Keratinocyte (primary cell): ENCODE results near the gene RHBDD1. TPM values are rescaled to one million over a fixed set of nuclear protein-coding genes. Genes with fewer than 3 reads are reported as not detected.
"Not testable (repeated sequence)": the region's sequence is repeated elsewhere in the genome, so short reads cannot be mapped to it uniquely, and the experiment has no call there.

Experiments
- DNase-seq: peaks from one replicate; pipeline ENCODE4 v3.0.0-alpha.2; 2011; ENCODE audit warnings: low read depth, missing footprints, low spot score
- FAIRE-seq: peaks from 2 replicates; lab custom pipeline; 2011; peaks lifted over from hg19 to GRCh38; lab: Jason Lieb, UNC
- H2AFZ ChIP-seq: 2 replicates; pipeline ENCODE4 v1.6.0; 2012; ENCODE audit warnings: low read length, control low read depth, inconsistent platforms; ENCODE audit not compliant: control insufficient read depth
- H3K27ac ChIP-seq: 2 replicates; pipeline ENCODE4 v1.5.1; 2011; ENCODE audit warnings: low read length; ENCODE audit not compliant: control insufficient read depth, insufficient read depth
- H3K27me3 ChIP-seq: 3 replicates; pipeline ENCODE4 v1.6.0; 2011; ENCODE audit warnings: low read length; ENCODE audit not compliant: control insufficient read depth, insufficient read depth; ENCODE audit errors: extremely low read depth
- H3K36me3 ChIP-seq, 2 experiments: 2 replicates in 1 of 2; 3 replicates in 1 of 2; pipeline ENCODE4 v1.5.1; 2011; ENCODE audit warnings: low read length in 2 of 2, mild to moderate bottlenecking in 1 of 2; ENCODE audit not compliant: control insufficient read depth in 2 of 2, insufficient read depth in 2 of 2; ENCODE audit errors: extremely low read depth in 1 of 2
- H3K4me1 ChIP-seq: 3 replicates; pipeline ENCODE4 v1.5.1; 2011; ENCODE audit warnings: low read length; ENCODE audit not compliant: control insufficient read depth, insufficient read depth; ENCODE audit errors: extremely low read depth
- H3K4me2 ChIP-seq: 3 replicates; pipeline ENCODE4 v1.6.0; 2011; ENCODE audit warnings: low read depth, low read length; ENCODE audit not compliant: control insufficient read depth, insufficient read depth; ENCODE audit errors: extremely low read depth
- H3K4me3 ChIP-seq, 3 experiments: fragments of 200-600 bp in 1 of 3; sonication (generic) in 1 of 3; 2 replicates in 2 of 3; 3 replicates in 1 of 3; pipeline ENCODE4 v1.5.1; 2011 to 2016; ENCODE audit warnings: low read length in 3 of 3, mild to moderate bottlenecking in 3 of 3, control low read depth in 2 of 3, inconsistent platforms in 1 of 3, low read depth in 1 of 3, mixed read lengths in 1 of 3, mixed run types in 1 of 3, moderate library complexity in 1 of 3; ENCODE audit not compliant: control insufficient read depth in 2 of 3, insufficient read depth in 2 of 3; ENCODE audit errors: extremely low read depth in 1 of 3
- H3K79me2 ChIP-seq: 2 replicates; pipeline ENCODE4 v1.6.0; 2012; ENCODE audit warnings: low read length; ENCODE audit not compliant: control insufficient read depth, insufficient read depth
- H3K9ac ChIP-seq: 3 replicates; pipeline ENCODE4 v1.6.0; 2011; ENCODE audit warnings: low read length; ENCODE audit not compliant: control insufficient read depth, insufficient read depth; ENCODE audit errors: extremely low read depth
- H3K9me1 ChIP-seq: 3 replicates; pipeline ENCODE4 v1.6.0; 2011; ENCODE audit warnings: low read length; ENCODE audit not compliant: control insufficient read depth, insufficient read depth; ENCODE audit errors: extremely low read depth
- H3K9me3 ChIP-seq: 2 replicates; pipeline ENCODE4 v1.5.1; 2012; ENCODE audit warnings: low read depth, low read length; ENCODE audit not compliant: control insufficient read depth
- H4K20me1 ChIP-seq: 3 replicates; pipeline ENCODE4 v1.6.0; 2011; ENCODE audit warnings: low read length; ENCODE audit not compliant: control insufficient read depth, insufficient read depth; ENCODE audit errors: extremely low read depth
- EZH2 ChIP-seq: IDR thresholded peaks from one replicate; pipeline ENCODE4 v1.6.1; 2012; ENCODE audit warnings: inconsistent platforms, mild to moderate bottlenecking, low read length, moderate library complexity
- dilution Hi-C: fragments of 300-500 bp; cut with MboI; formaldehyde crosslinking; loops from one replicate; pipeline ENCODE4 v1.7.0; 2020; ENCODE audit warnings: low sequenced_read_pairs; ENCODE audit not compliant: extremely low pct_ligation_motif_present
- polyA plus RNA-seq, 5 experiments: library from polyadenylated mRNA; depleted of rRNA in 3 of 5; stranded (reverse) in 3 of 5; stranded (forward) in 1 of 5; unstranded in 1 of 5; fragments of >200 nt; gene quantifications; 1 replicate in 1 of 5; 2 replicates in 3 of 5; 3 replicates in 1 of 5; pipeline versions ENCODE4 v1.2.1 to v1.2.3, GENCODE V29; 2011 to 2012; ENCODE audit warnings: missing spikeins in 2 of 5, low read depth in 1 of 5, low replicate concordance in 1 of 5
- TF ChIP-seq, protein P1 (sequence below), 3 experiments: IDR thresholded peaks in 1 of 3; conservative IDR thresholded peaks in 1 of 3; optimal IDR thresholded peaks in 1 of 3; 2 replicates in 2 of 3; 3 replicates in 1 of 3; pipeline versions ENCODE3 to v1.5.1; 2011; ENCODE audit warnings: low read length in 3 of 3, mild to moderate bottlenecking in 3 of 3, moderate library complexity in 2 of 3, control low read depth in 1 of 3, inconsistent platforms in 1 of 3; ENCODE audit not compliant: insufficient read depth in 2 of 3; ENCODE audit errors: extremely low read depth in 1 of 3

RHBDD1 gene
- polyA plus RNA-seq, 1 donor (not counting 4 experiments of a cell fraction or from before 2014, with no cell fraction given), result 27.8 TPM

DNA sequence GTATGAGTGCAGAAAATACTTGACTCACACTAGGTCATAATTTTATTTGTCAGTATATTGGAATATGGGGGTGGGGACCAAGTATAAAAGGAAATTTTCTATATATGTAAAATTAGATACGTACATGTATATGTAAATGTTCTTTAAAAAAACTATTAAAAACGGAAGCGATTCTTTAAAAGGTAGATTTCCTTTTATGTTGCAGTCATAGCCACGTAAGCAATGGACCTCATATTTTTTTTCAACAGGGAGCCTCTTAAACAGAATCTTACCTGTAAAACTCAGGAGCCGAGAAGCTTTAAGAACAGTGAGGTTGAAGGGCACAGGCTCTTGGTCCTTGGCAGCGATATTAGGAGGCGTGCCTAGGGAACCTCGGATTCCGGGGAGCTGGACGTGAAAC is 3.3 kb downstream of the RHBDD1 start:
- no peaks in the 10 kb centered on the region for H4K20me1 ChIP-seq
- no peaks in the 10 kb centered on the region for H3K9me3 ChIP-seq
- H3K9ac ChIP-seq, result no peak overlapping the region
- H3K4me1 ChIP-seq, result peaks cover 15% of the 10 kb centered on the region
- no peak for TF ChIP-seq EZH2
- TF ChIP-seq, protein P1, sequence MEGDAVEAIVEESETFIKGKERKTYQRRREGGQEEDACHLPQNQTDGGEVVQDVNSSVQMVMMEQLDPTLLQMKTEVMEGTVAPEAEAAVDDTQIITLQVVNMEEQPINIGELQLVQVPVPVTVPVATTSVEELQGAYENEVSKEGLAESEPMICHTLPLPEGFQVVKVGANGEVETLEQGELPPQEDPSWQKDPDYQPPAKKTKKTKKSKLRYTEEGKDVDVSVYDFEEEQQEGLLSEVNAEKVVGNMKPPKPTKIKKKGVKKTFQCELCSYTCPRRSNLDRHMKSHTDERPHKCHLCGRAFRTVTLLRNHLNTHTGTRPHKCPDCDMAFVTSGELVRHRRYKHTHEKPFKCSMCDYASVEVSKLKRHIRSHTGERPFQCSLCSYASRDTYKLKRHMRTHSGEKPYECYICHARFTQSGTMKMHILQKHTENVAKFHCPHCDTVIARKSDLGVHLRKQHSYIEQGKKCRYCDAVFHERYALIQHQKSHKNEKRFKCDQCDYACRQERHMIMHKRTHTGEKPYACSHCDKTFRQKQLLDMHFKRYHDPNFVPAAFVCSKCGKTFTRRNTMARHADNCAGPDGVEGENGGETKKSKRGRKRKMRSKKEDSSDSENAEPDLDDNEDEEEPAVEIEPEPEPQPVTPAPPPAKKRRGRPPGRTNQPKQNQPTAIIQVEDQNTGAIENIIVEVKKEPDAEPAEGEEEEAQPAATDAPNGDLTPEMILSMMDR (optimal IDR thresholded peaks at IDR 0.05 in 1 of 3, IDR thresholded peaks at IDR 0.05 in 1 of 3, conservative IDR thresholded peaks at IDR 0.05 in 1 of 3; ENCODE audit: extremely low read depth in 1 of 3, insufficient read depth in 2 of 3, low read length in 3 of 3), result no peak
- H3K4me3 ChIP-seq, result no peak overlapping the region
- dilution Hi-C loops, result no loop called here
- H3K79me2 ChIP-seq, result peaks cover 22% of the 10 kb centered on the region
- DNase-seq, result no peak
- H2AFZ ChIP-seq, result no peak overlapping the region
- no peak overlapping the region for H3K27ac ChIP-seq
- H3K4me2 ChIP-seq, result no peak overlapping the region
- H3K9me1 ChIP-seq, result no peaks in the 10 kb centered on the region
- peaks cover 0 to 5% of the 10 kb centered on the region in 2 experiments for H3K36me3 ChIP-seq
- FAIRE-seq, result no peak
- H3K27me3 ChIP-seq, result no peaks in the 10 kb centered on the region

DNA sequence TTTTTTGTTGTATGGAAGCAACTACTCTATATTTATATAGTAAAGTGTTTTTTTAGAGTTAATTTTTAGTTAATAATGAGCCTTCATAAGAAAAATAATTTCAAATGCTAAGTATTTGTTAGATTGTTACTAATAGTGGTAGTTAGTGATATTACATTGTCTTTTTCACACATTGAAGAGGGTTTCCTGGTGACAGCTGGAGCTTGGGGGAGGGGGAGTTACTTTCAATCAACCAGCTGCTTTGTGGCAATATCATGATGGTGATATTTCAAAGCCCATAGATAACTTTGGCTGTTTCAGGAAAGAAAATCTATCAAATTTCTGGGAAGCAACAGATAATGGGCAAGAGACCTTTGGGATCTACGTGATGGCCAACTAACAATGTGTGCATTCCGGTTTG is 4.1 kb downstream of the RHBDD1 start:
- Histone ChIP-seq H3K9ac (no peak overlapping the region), H3K27ac (no peak overlapping the region), H3K36me3 (peaks cover 0 to 5% of the 10 kb centered on the region in 2 experiments), H3K4me3 (no peak overlapping the region), H2AFZ (no peak overlapping the region), H4K20me1 (no peaks in the 10 kb centered on the region), H3K9me3 (no peaks in the 10 kb centered on the region), H3K9me1 (no peaks in the 10 kb centered on the region), H3K4me1 (peaks cover 15% of the 10 kb centered on the region), H3K4me2 (no peak overlapping the region), H3K79me2 (peaks cover 20% of the 10 kb centered on the region), H3K27me3 (no peaks in the 10 kb centered on the region)
- DNase-seq (no peak), FAIRE-seq (no peak)
- TF ChIP-seq, protein P1 (optimal IDR thresholded peaks at IDR 0.05 in 1 of 3, IDR thresholded peaks at IDR 0.05 in 1 of 3, conservative IDR thresholded peaks at IDR 0.05 in 1 of 3; ENCODE audit: extremely low read depth in 1 of 3, insufficient read depth in 2 of 3, low read length in 3 of 3), result no peak
- TF ChIP-seq EZH2, result no peak
- dilution Hi-C loops, result no loop called here

DNA sequence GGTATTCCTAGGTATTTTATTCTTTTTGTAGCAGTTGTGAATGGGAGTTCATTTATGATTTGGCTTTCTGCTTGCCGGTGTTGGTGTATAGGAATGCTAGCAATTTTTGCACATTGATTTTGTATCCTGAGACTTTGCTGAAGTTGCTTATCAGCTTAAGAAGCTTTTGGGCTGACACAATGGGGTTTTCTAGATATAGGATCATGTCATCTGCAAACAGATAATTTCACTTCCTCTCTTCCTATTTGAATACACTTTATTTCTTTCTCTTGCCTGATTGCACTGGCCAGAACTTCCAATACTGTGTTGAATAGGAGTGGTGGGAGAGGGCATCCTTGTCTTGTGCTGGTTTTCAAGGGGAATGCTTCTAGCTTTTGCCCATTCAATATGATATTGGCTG is 7.1 kb downstream of the RHBDD1 start:
- H3K27me3 ChIP-seq, H2AFZ ChIP-seq, H3K79me2 ChIP-seq, H3K4me1 ChIP-seq, FAIRE-seq, DNase-seq, H3K36me3 ChIP-seq, H3K9ac ChIP-seq, H4K20me1 ChIP-seq, H3K4me3 ChIP-seq, H3K9me3 ChIP-seq, H3K27ac ChIP-seq, H3K9me1 ChIP-seq, dilution Hi-C loops, H3K4me2 ChIP-seq: not testable (repeated sequence)
